H1 (cell line): Measurements from ENCODE around the gene PRR5. TPM values are rescaled to one million over a fixed set of nuclear protein-coding genes. Genes with fewer than 3 reads are reported as not detected.

Source experiments
- CTCF ChIA-PET: fragments of 300-600 bp; sonication (Branson Sonifier 250); formaldehyde crosslinking; loops from one replicate; lab custom pipeline; 2021; ENCODE audit not compliant: partially characterized antibody; lab: Charles Lee
- POLR2A ChIA-PET: fragments of 300-600 bp; sonication (Branson Sonifier 250); formaldehyde crosslinking; loops from one replicate; lab custom pipeline; 2021; ENCODE audit warnings: inconsistent platforms; ENCODE audit not compliant: partially characterized antibody; lab: Charles Lee
- DNase-seq, 2 experiments: peaks; one replicate each; pipeline versions ENCODE4 v3.0.0 to v3.0.0-alpha.2; 2010 to 2022; ENCODE audit warnings: low spot score in 2 of 2, low read depth in 1 of 2, mixed read lengths in 1 of 2
- FAIRE-seq: peaks from 2 replicates; lab custom pipeline; 2011; peaks lifted over from hg19 to GRCh38; lab: Jason Lieb, UNC
- H2AFZ ChIP-seq: 2 replicates; pipeline ENCODE4 v1.8.1; 2012; ENCODE audit warnings: low read length, inconsistent platforms
- H2AK5ac ChIP-seq: 2 replicates; pipeline ENCODE4 v1.6.1; 2013; ENCODE audit warnings: low read depth, low read length
- H2BK120ac ChIP-seq: replicated peaks from 2 replicates; pipeline ENCODE3; 2013; ENCODE audit warnings: low read depth, low read length, inconsistent platforms
- H2BK12ac ChIP-seq: 2 replicates; pipeline ENCODE4 v1.6.1; 2013; ENCODE audit warnings: low read depth, low read length
- H2BK15ac ChIP-seq: 2 replicates; pipeline ENCODE4 v1.6.1; 2013; ENCODE audit warnings: low read length
- H2BK20ac ChIP-seq: 2 replicates; pipeline ENCODE4 v1.6.1; 2013; ENCODE audit warnings: low read length
- H2BK5ac ChIP-seq: 2 replicates; pipeline ENCODE4 v1.6.1; 2013; ENCODE audit warnings: low read depth, low read length
- H3K14ac ChIP-seq: 2 replicates; pipeline ENCODE4 v1.6.1; 2013; ENCODE audit warnings: inconsistent platforms; ENCODE audit not compliant: insufficient read length
- H3K18ac ChIP-seq: 2 replicates; pipeline ENCODE4 v1.6.1; 2013; ENCODE audit warnings: low read length; ENCODE audit errors: extremely low read depth
- H3K23ac ChIP-seq: 2 replicates; pipeline ENCODE4 v1.6.1; 2013; ENCODE audit warnings: inconsistent platforms; ENCODE audit not compliant: insufficient read length
- H3K23me2 ChIP-seq: 2 replicates; pipeline ENCODE4 v1.6.1; 2013; ENCODE audit warnings: low read depth, low read length
- H3K27ac ChIP-seq: 2 replicates; pipeline ENCODE4 v1.6.1; 2011; ENCODE audit warnings: low read depth, low read length, inconsistent platforms
- H3K27me3 ChIP-seq, 4 experiments: replicated peaks in 1 of 4; 1 replicate in 1 of 4; 2 replicates in 3 of 4; pipeline versions ENCODE4 v1.6.1 to v1.8.1; 2011 to 2013; ENCODE audit warnings: low read length in 3 of 4, mild to moderate bottlenecking in 3 of 4, inconsistent platforms in 2 of 4, mixed read lengths in 2 of 4, moderate library complexity in 1 of 4; ENCODE audit not compliant: control insufficient read depth in 3 of 4, insufficient read depth in 3 of 4; ENCODE audit errors: extremely low read depth in 1 of 4
- H3K36me3 ChIP-seq, 4 experiments: 2 replicates each; pipeline versions ENCODE4 v1.6.1 to v1.8.1; 2011 to 2013; ENCODE audit warnings: mild to moderate bottlenecking in 4 of 4, low read length in 3 of 4, moderate library complexity in 2 of 4, control low read depth in 1 of 4, inconsistent platforms in 1 of 4; ENCODE audit not compliant: insufficient read depth in 4 of 4, control insufficient read depth in 2 of 4
- H3K4ac ChIP-seq: replicated peaks from 2 replicates; pipeline ENCODE3; 2013; ENCODE audit warnings: low read length, low read depth, mixed read lengths, inconsistent platforms; ENCODE audit not compliant: insufficient read length
- H3K4me1 ChIP-seq, 4 experiments: replicated peaks in 1 of 4; 1 replicate in 1 of 4; 2 replicates in 3 of 4; pipeline versions ENCODE4 v1.6.1 to v1.8.1; 2011 to 2013; ENCODE audit warnings: low read length in 3 of 4, inconsistent platforms in 2 of 4, mixed read lengths in 1 of 4; ENCODE audit not compliant: insufficient read depth in 4 of 4, control insufficient read depth in 3 of 4
- H3K4me2 ChIP-seq, 2 experiments: 2 replicates each; pipeline versions ENCODE4 v1.6.1 to v1.8.1; 2011 to 2013; ENCODE audit warnings: low read depth in 2 of 2, low read length in 2 of 2, control low read depth in 1 of 2, inconsistent platforms in 1 of 2, mild to moderate bottlenecking in 1 of 2; ENCODE audit not compliant: insufficient read depth in 1 of 2
- H3K4me3 ChIP-seq, 4 experiments: fragments of 200-600, 300-600 bp in 1 of 4; sonication (generic), shearing (Covaris generic), sonication (Bioruptor Twin) in 1 of 4; 2 replicates each; pipeline versions ENCODE4 v1.5.1 to v1.8.1; 2011 to 2016; ENCODE audit warnings: low read length in 4 of 4, low read depth in 3 of 4, control low read depth in 2 of 4, inconsistent platforms in 2 of 4, mild to moderate bottlenecking in 2 of 4, mixed read lengths in 1 of 4, moderate library complexity in 1 of 4; ENCODE audit not compliant: insufficient read depth in 2 of 4; ENCODE audit errors: extremely low read depth in 1 of 4
- H3K56ac ChIP-seq: replicated peaks from 2 replicates; pipeline ENCODE3; 2013; ENCODE audit warnings: low read depth, mild to moderate bottlenecking, mixed read lengths, low read length, inconsistent platforms; ENCODE audit not compliant: insufficient read length
- H3K79me1 ChIP-seq: 2 replicates; pipeline ENCODE4 v1.6.1; 2013; ENCODE audit warnings: low read depth, low read length, control low read depth
- H3K79me2 ChIP-seq, 2 experiments: 2 replicates each; pipeline versions ENCODE4 v1.6.1 to v1.8.1; 2012 to 2013; ENCODE audit warnings: low read length in 2 of 2, mild to moderate bottlenecking in 2 of 2, inconsistent platforms in 1 of 2; ENCODE audit not compliant: insufficient read depth in 2 of 2, control insufficient read depth in 1 of 2
- H3K9ac ChIP-seq, 4 experiments: replicated peaks in 1 of 4; 1 replicate in 1 of 4; 2 replicates in 3 of 4; pipeline versions ENCODE4 v1.6.1 to v1.8.1; 2011 to 2013; ENCODE audit warnings: low read depth in 3 of 4, low read length in 3 of 4, control low read depth in 2 of 4, mild to moderate bottlenecking in 2 of 4, moderate library complexity in 2 of 4, inconsistent platforms in 1 of 4; ENCODE audit errors: extremely low read depth in 1 of 4
- H3K9me3 ChIP-seq, 2 experiments: 2 replicates each; pipeline versions ENCODE4 v1.6.1 to v1.8.1; 2012 to 2013; ENCODE audit warnings: mild to moderate bottlenecking in 2 of 2, moderate library complexity in 2 of 2, control low read depth in 1 of 2, inconsistent platforms in 1 of 2, low read depth in 1 of 2, low read length in 1 of 2, mixed read lengths in 1 of 2; ENCODE audit not compliant: insufficient read depth in 2 of 2
- H4K20me1 ChIP-seq, 2 experiments: replicated peaks in 1 of 2; 2 replicates each; pipeline versions ENCODE3 to v1.8.1; 2011 to 2013; ENCODE audit warnings: inconsistent platforms in 2 of 2, low read length in 2 of 2, mild to moderate bottlenecking in 1 of 2; ENCODE audit not compliant: insufficient read depth in 2 of 2, control insufficient read depth in 1 of 2
- H4K5ac ChIP-seq: 2 replicates; pipeline ENCODE4 v1.6.1; 2013; ENCODE audit warnings: low read length, low read depth, mixed read lengths, inconsistent platforms; ENCODE audit not compliant: insufficient read length
- H4K8ac ChIP-seq: 2 replicates; pipeline ENCODE4 v1.8.0; 2013; ENCODE audit warnings: mild to moderate bottlenecking, moderate library complexity, low read length, inconsistent platforms; ENCODE audit not compliant: insufficient read depth; ENCODE audit errors: extremely low read depth
- H4K91ac ChIP-seq: replicated peaks from 2 replicates; pipeline ENCODE3; 2013; ENCODE audit warnings: low read length, mixed read lengths, inconsistent platforms; ENCODE audit not compliant: insufficient read length
- ATF3 ChIP-seq: IDR thresholded peaks from 2 replicates; pipeline ENCODE4 v1.6.1; 2011; ENCODE audit warnings: low read depth, mild to moderate bottlenecking, low read length; ENCODE audit not compliant: insufficient read depth
- BACH1 ChIP-seq: IDR thresholded peaks from 2 replicates; pipeline ENCODE4 v1.6.1; 2012; ENCODE audit warnings: low read length, improper control_type of control experiment
- CBX5 ChIP-seq: fragments of 300-800, 300-1000 bp; sonication (generic); IDR thresholded peaks from 2 replicates; pipeline ENCODE4 v1.7.1; 2016; ENCODE audit warnings: antibody characterized with exemption, low read length, low read depth
- CHD1 ChIP-seq: IDR thresholded peaks from 2 replicates; pipeline ENCODE4 v1.6.1; 2012; ENCODE audit warnings: low read depth, low read length, improper control_type of control experiment
- FOSL1 ChIP-seq: IDR thresholded peaks from 2 replicates; pipeline ENCODE4 v1.6.1; 2011; ENCODE audit warnings: mild to moderate bottlenecking, low read depth, low read length, moderate library complexity; ENCODE audit not compliant: insufficient read depth
- GABPA ChIP-seq: IDR thresholded peaks from 2 replicates; pipeline ENCODE4 v1.6.1; 2011; ENCODE audit warnings: mild to moderate bottlenecking, low read length, moderate library complexity, borderline replicate concordance; ENCODE audit not compliant: insufficient read depth
- JUN ChIP-seq: IDR thresholded peaks from 2 replicates; pipeline ENCODE4 v1.6.1; 2011; ENCODE audit warnings: low read depth, mild to moderate bottlenecking, improper control_type of control experiment, low read length
- MAX ChIP-seq: IDR thresholded peaks from 2 replicates; pipeline ENCODE4 v1.6.1; 2012; ENCODE audit warnings: inconsistent platforms
- NRF1 ChIP-seq: IDR thresholded peaks from 2 replicates; pipeline ENCODE4 v1.6.1; 2011; ENCODE audit warnings: mild to moderate bottlenecking, low read depth, low read length, improper control_type of control experiment
- RAD21 ChIP-seq, 2 experiments: IDR thresholded peaks in 1 of 2; conservative IDR thresholded peaks in 1 of 2; 2 replicates each; pipeline ENCODE4 v1.6.1; 2011; ENCODE audit warnings: low read depth in 2 of 2, low read length in 2 of 2, improper control_type of control experiment in 1 of 2, inconsistent platforms in 1 of 2, mild to moderate bottlenecking in 1 of 2, moderate library complexity in 1 of 2
- SIRT6 ChIP-seq: IDR thresholded peaks from one replicate; pipeline ENCODE4 v1.7.1; 2012; ENCODE audit warnings: low read length, inconsistent platforms
- SP1 ChIP-seq: IDR thresholded peaks from 2 replicates; pipeline ENCODE4 v1.6.1; 2011; ENCODE audit warnings: low read depth, low read length
- TCF12 ChIP-seq: IDR thresholded peaks from 2 replicates; pipeline ENCODE4 v1.6.1; 2011; ENCODE audit warnings: low read depth, mild to moderate bottlenecking, low read length
- YY1 ChIP-seq: IDR thresholded peaks from 2 replicates; pipeline ENCODE4 v1.6.1; 2011; ENCODE audit warnings: low read depth, mild to moderate bottlenecking, low read length
- WGBS, 2 experiments: shearing (Covaris generic) in 1 of 2; methylation state at CpG; one replicate each; pipeline versions ENCODE4 v1.1.6 to v1.1.7; 2013 to 2015; ENCODE audit warnings: low lambda C conversion rate in 2 of 2, mixed read lengths in 2 of 2, inconsistent platforms in 1 of 2, low coverage in 1 of 2, missing lambda C conversion rate in 1 of 2; ENCODE audit not compliant: insufficient replicate concordance in 2 of 2, insufficient coverage in 1 of 2, insufficient read length in 1 of 2; ENCODE audit errors: extremely low coverage in 1 of 2, missing lambda C conversion rate in 1 of 2; 5-methylcytosine and 5-hydroxymethylcytosine counted together
- polyA plus RNA-seq, 7 experiments: library from polyadenylated mRNA; depleted of rRNA in 3 of 7; stranded (reverse) in 5 of 7; unstranded in 2 of 7; fragments of >200 nt in 5 of 7; fragments of 200-250 nt in 2 of 7; gene quantifications; 1 replicate in 5 of 7; 2 replicates in 1 of 7; 4 replicates in 1 of 7; pipeline versions ENCODE4 v1.2.1 to v1.2.3, GENCODE V29; 2011 to 2013; ENCODE audit warnings: missing spikeins in 2 of 7, mixed read lengths in 2 of 7
- total RNA-seq: library from RNA; stranded (reverse); fragmentation: NEBNext Ultra II Directional; extraction: Animal tissue kit (Norgen Biotek cat#: 25700); gene quantifications from 2 replicates; pipeline ENCODE4 v1.2.1, GENCODE V29; 2021

PRR5 gene
- total and polyA plus RNA-seq, 2 of the 8 experiments (the other 6 are each of a cell fraction or from before 2014, with no cell fraction given): 16.5 to 25.7 TPM

GRCh38 chr22:44764373-44764772 lies 62.4 kb downstream of the PRR5 start:
- DNase-seq: no peak
- no peak overlapping the region for H3K9ac ChIP-seq
- peaks cover 8 to 11% of the 10 kb centered on the region in 2 experiments for H4K20me1 ChIP-seq
- H3K79me1 ChIP-seq: peaks cover 8% of the 10 kb centered on the region
- H3K9me3 ChIP-seq: no peaks in the 10 kb centered on the region
- H2BK120ac ChIP-seq: no peak overlapping the region
- no peak overlapping the region for H4K5ac ChIP-seq
- H2AFZ ChIP-seq: no peak overlapping the region
- no peak overlapping the region for H2BK20ac ChIP-seq
- H4K8ac ChIP-seq: no peak overlapping the region
- no peak overlapping the region for H3K18ac ChIP-seq
- H3K4ac ChIP-seq: no peak overlapping the region
- H3K4me1 ChIP-seq: peaks cover 2 to 18% (median 7%) of the 10 kb centered on the region in 4 experiments; a peak in 5 of 7 replicates
- no peak overlapping the region for H3K4me3 ChIP-seq
- H3K27ac ChIP-seq: no peak overlapping the region
- ChIA-PET POLR2A (interaction anchor here (0.6 to 1.1 kb wide), 2 partner anchors 9 to 46 kb away, joined by 4 to 8 read pairs; no protein-coding TSS in a partner anchor), CTCF (interaction anchor here (1.5 kb wide), 1 partner anchor 12 kb away, joined by 7 read pairs; no protein-coding TSS in a partner anchor)
- no peak overlapping the region for H3K23ac ChIP-seq
- no peaks in the 10 kb centered on the region for H3K36me3 ChIP-seq
- H3K27me3 ChIP-seq: no peaks in the 10 kb centered on the region
- no peak overlapping the region for H3K4me2 ChIP-seq
- no peak overlapping the region for H4K91ac ChIP-seq
- H2AK5ac ChIP-seq: no peak overlapping the region
- 93% methylated on average over 16 of the region's 17 CpGs; no CpG with 5 or more reads in 1 of the 2 experiments for WGBS, 2 experiments
- FAIRE-seq: no peak
- peak overlapping the region; percentile 71; the same call in 1 of the 2 replicates for H2BK5ac ChIP-seq
- H2BK12ac ChIP-seq: no peak overlapping the region
- no peaks in the 10 kb centered on the region for H3K23me2 ChIP-seq
- H2BK15ac ChIP-seq: no peak overlapping the region
- no peak overlapping the region for H3K14ac ChIP-seq
- H3K79me2 ChIP-seq: peaks cover 0 to 42% of the 10 kb centered on the region in 2 experiments; a peak in 2 of 4 replicates
- H3K56ac ChIP-seq: no peak overlapping the region
- no peak for TF ChIP-seq RAD21 (IDR thresholded peaks at IDR 0.05 in 1 of 2, conservative IDR thresholded peaks at IDR 0.05 in 1 of 2; ENCODE audit: low read depth in 2 of 2, low read length in 2 of 2)
- TF ChIP-seq BACH1: no peak
- TF ChIP-seq JUN: no peak
- no peak for TF ChIP-seq YY1
- TF ChIP-seq FOSL1: no peak
- no peak for TF ChIP-seq ATF3
- no peak for TF ChIP-seq CBX5
- no peak for TF ChIP-seq TCF12
- no peak for TF ChIP-seq SIRT6
- no peak for TF ChIP-seq SP1
- no peak for TF ChIP-seq MAX
- no peak for TF ChIP-seq GABPA
- TF ChIP-seq CHD1: no peak
- no peak for TF ChIP-seq NRF1
